Kidney epithelial cell (primary cell): ENCODE results near the gene PRELID3B. TPM values are rescaled to one million over a fixed set of nuclear protein-coding genes. Genes with fewer than 3 reads are reported as not detected.

Source experiments
- DNase-seq: peaks from one replicate; pipeline ENCODE4 v3.0.0-alpha.2; 2010; ENCODE audit warnings: low read depth
- H3K27me3 ChIP-seq: 2 replicates; pipeline ENCODE4 v1.6.0; 2011; ENCODE audit warnings: low read length; ENCODE audit not compliant: control insufficient read depth, insufficient read depth
- H3K36me3 ChIP-seq: 2 replicates; pipeline ENCODE4 v1.5.1; 2011; ENCODE audit warnings: low read length; ENCODE audit not compliant: control insufficient read depth, insufficient read depth
- H3K4me3 ChIP-seq: 2 replicates; pipeline ENCODE4 v1.5.1; 2011; ENCODE audit warnings: low read depth, mild to moderate bottlenecking, control low read depth, low read length
- CTCF ChIP-seq: IDR thresholded peaks from 2 replicates; pipeline ENCODE4 v1.5.1; 2011; ENCODE audit warnings: mild to moderate bottlenecking, moderate library complexity, low read length, control low read depth, inconsistent platforms; ENCODE audit not compliant: insufficient read depth, poor library complexity, severe bottlenecking
- total RNA-seq: library from RNA; depleted of rRNA; stranded (reverse); fragments of >200 nt; gene quantifications from 2 replicates; pipeline ENCODE4 v1.2.3, GENCODE V29; 2015

PRELID3B gene
- total RNA-seq, 1 donor from 2014 or later: 61.5 TPM

GRCh38 chr20:59025086-59025485 is 17.5 kb downstream of the PRELID3B start:
- no peaks in the 10 kb centered on the region for H3K27me3 ChIP-seq
- H3K36me3 ChIP-seq: peaks cover 3% of the 10 kb centered on the region
- no peak for TF ChIP-seq CTCF
- H3K4me3 ChIP-seq: no peak overlapping the region
- DNase-seq: no peak

- Histone ChIP-seq H3K27me3 (no peaks in the 10 kb centered on the region), H3K4me3 (no peak overlapping the region), H3K36me3 (peaks cover 3% of the 10 kb centered on the region)
- DNase-seq: no peak
- TF ChIP-seq CTCF: no peak
These were observed 18.5 kb downstream of the PRELID3B start for GRCh38 chr20:59024111-59024530.

- TF ChIP-seq CTCF: no peak
- H3K36me3 ChIP-seq: peaks cover 3% of the 10 kb centered on the region
- no peaks in the 10 kb centered on the region for H3K27me3 ChIP-seq
- no peak overlapping the region for H3K4me3 ChIP-seq
- DNase-seq: no peak
These were observed 19.0 kb downstream of the PRELID3B start for GRCh38 chr20:59023616-59024015.

- Histone ChIP-seq H3K4me3 (no peak overlapping the region), H3K36me3 (peaks cover 3% of the 10 kb centered on the region), H3K27me3 (no peaks in the 10 kb centered on the region)
- TF ChIP-seq CTCF: no peak
- DNase-seq: no peak
These were observed 19.8 kb downstream of the PRELID3B start for GRCh38 chr20:59022754-59023153.

- no peak for DNase-seq
- no peaks in the 10 kb centered on the region for H3K27me3 ChIP-seq
- H3K4me3 ChIP-seq: no peak overlapping the region
These were observed 21.5 kb downstream of the PRELID3B start for GRCh38 chr20:59020938-59021551.

More at GRCh38 chr20:59020938-59021551, 21.5 kb downstream of the PRELID3B start:
- H3K36me3 ChIP-seq: peaks cover 3% of the 10 kb centered on the region
- TF ChIP-seq CTCF: no peak
